SIG-M5 treated with dmso at 0.1 percent for 504 hours (cell line): Measurements from ENCODE around the gene MAP7D1.
"Not testable (repeated sequence)": the region's sequence is repeated elsewhere in the genome, so short reads cannot be mapped to it uniquely, and the experiment has no call there.

Source experiments
- DNase-seq: peaks from one replicate; lab custom pipeline; 2025; ENCODE audit not compliant: unreplicated experiment; lab: John Stamatoyannopoulos, UW

Gene MAP7D1

GRCh38 chr1:36166938-36167905, 11.3 kb downstream of the MAP7D1 start:
- no peak for DNase-seq

GRCh38 chr1:36168514-36168913, 12.6 kb downstream of the MAP7D1 start:
- DNase-seq, result no peak

- DNase-seq, result no peak
These were observed 14.9 kb downstream of the MAP7D1 start for GRCh38 chr1:36170643-36171412.

GRCh38 chr1:36172017-36172747, 16.2 kb downstream of the MAP7D1 start:
- DNase-seq, result no peak

GRCh38 chr1:36172983-36173382, 17.0 kb downstream of the MAP7D1 start:
- DNase-seq, result no peak

GRCh38 chr1:36174713-36175112, 18.8 kb downstream of the MAP7D1 start:
- no peak for DNase-seq

DNA sequence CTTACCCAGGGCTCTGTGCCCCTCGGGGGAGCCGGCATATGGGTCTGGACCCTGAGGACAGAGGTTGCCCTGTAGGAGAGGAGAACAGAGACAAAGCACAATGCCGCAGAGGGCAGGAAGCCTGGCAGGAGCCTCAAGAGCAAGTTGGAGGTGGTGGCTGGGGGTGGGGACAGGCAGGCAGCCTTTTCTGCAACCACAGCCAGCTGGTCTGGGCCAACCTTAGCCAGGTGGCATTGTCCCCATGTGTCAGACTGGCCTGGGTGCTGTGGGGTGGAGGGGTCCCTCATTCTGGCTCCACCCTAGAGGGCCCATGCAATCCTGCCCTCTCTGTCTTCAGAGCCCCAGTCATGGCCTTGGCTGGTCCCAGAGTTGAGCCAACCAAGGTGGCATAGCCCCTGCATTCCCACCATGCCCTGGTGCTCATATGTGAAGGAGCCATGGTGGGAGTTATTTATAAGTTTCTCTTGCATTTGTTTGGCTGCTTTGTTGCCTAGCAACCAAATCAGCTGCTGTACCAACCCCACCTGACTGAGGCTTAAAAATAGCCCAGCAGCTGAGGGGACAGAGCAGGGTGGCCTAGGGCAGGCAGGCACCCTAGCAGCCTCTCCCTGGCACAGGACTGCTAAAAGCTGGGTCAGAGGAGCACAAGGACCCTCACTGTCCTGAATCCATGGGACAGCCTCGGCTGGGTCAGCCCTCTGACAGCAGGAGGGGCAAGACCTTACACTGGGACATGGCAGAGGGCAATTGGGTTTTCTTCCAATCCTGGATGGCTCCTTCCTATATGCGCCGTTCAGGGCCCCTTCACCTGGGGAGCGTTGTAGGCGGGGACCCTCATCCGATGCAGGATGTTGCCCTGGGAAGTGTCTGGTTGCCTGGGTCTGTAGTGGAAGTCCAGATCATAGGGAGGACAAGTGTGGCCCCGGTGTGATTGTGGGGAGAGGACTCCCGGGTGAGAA, 19.5 kb downstream of the MAP7D1 start:
- no peak for DNase-seq

DNA sequence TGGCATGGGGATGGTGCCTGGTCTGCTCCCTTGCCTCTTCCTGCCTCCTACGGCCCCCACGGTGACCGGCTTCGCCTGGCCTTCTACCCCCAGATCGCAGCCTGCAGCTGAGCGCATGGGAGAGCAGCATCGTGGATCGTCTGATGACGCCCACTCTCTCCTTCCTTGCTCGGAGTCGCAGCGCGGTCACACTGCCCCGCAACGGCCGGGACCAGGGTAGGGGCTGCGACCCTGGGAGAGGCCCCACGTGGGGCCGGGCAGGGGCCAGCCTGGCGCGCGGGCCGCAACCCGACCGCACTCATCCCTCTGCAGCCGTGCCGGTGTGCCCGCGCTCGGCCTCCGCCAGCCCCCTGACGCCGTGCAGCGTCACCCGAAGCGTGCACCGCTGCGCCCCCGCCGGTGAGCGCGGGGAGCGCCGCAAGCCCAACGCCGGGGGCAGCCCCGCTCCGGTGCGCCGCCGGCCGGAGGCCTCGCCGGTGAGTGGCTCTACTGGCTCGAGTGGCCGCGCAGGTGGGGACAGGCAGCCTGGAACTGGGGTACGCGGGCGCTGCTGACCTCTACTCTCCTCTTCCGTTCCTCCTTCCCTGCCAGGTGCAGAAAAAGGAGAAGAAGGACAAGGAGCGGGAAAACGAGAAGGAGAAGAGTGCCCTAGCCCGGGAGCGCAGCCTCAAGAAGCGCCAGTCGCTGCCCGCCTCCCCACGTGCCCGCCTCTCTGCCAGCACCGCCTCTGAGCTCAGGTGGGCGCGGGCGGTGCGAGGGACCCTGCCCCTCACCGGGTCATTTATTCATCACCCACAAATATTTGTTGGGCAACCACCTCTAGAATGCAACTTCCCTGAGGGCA, 20.4 kb downstream of the MAP7D1 start:
- no peak for DNase-seq

DNA sequence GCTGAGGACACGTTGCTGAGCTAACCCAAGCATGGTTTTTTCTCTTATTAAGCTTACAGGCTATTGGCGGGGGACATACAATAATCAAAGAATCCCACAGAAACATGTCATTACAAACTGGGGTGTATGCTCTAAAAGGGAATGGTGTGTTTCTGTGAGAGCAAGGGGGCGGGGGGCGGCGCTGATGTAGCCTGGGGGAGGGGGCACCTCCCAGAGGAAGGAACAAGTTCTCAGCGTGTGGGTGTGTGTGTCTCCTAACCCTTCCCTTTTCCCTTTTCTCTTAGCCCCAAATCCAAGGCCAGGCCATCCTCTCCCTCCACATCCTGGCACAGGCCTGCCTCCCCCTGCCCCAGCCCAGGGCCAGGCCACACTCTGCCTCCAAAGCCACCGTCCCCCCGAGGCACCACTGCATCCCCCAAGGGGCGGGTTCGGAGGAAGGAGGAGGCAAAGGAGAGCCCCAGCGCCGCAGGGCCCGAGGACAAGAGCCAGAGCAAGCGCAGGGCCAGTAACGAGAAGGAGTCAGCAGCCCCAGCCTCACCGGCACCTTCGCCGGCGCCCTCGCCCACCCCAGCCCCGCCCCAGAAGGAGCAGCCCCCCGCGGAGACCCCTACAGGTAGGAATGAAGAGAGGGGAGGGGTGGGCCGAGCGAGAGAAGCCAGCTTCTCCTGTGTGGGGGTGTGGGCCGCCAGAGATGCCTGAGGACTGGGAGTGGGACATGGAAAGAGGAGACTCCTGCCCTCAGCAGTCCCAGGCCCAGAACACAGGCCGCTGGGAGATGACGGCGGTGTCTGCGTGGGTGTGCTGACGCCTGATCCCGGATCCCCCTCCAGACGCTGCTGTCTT, 21.9 kb downstream of the MAP7D1 start:
- no peak for DNase-seq

- DNase-seq, result no peak
These were observed 22.7 kb downstream of the MAP7D1 start for GRCh38 chr1:36178471-36179219.

- no peak for DNase-seq
These were observed 23.2 kb downstream of the MAP7D1 start for GRCh38 chr1:36179220-36179600.

- DNase-seq, result no peak
These were observed 26.8 kb downstream of the MAP7D1 start for GRCh38 chr1:36182734-36183133.

GRCh38 chr1:36183309-36183856, 27.4 kb downstream of the MAP7D1 start:
- DNase-seq, result no peak

GRCh38 chr1:36187800-36188593, 32.0 kb downstream of the MAP7D1 start:
- peak; percentile 72 for DNase-seq

DNA sequence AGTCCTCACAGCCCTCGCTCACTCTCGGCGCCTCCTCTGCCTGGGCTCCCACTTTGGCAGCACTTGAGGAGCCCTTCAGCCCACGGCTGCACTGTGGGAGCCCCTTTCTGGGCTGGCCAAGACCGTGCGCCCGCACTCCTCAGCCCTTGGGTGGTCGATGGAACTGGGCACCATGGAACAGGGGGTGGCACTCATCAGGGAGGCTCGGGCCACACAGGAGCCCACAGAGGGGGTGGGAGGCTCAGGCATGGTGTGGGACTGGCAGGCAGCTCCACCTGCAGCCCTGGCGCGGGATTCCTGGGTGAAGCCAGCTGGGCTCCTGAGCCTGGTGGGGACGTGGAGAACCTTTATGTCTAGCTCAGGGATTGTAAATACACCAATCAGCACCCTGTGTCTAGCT, 40.8 kb downstream of the MAP7D1 start:
- DNase-seq, result not testable (repeated sequence)

DNA sequence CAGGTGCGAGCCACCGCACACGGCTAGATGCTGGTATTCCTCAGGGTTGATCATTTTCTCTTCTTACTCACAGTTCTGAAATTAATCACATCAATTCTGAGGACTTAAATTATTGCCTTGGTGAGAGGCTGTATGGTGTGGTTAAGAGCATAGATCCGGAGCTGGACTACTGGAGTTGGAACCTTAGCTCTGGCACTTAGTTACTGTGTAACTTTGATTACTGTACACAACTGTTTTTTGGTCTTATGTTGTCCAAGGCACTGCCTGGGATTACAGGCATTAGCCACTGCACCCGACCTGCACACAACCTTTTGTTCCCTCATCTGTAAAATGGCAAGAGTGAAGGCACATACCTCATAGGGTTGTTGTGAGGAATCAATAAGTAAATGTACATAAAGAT, 42.7 kb downstream of the MAP7D1 start:
- no peak for DNase-seq
